HL-60/S4 (cell line): Measurements from ENCODE around the gene TP53I13.

ENCODE experiments used
- in situ Hi-C: fragments of 300-500 bp; cut with MboI; formaldehyde crosslinking; loops from 2 replicates; pipeline ENCODE4 v1.14.3; 2022; ENCODE audit warnings: low sequenced_read_pairs

The TP53I13 gene

GRCh38 chr17:29613856-29614255, 45.4 kb downstream of the TP53I13 start:
- in situ Hi-C loops, result no loop called here

- in situ Hi-C loops, result no loop called here
These were observed 46.0 kb downstream of the TP53I13 start for GRCh38 chr17:29614349-29615047.

- in situ Hi-C loops, result no loop called here
These were observed 46.5 kb downstream of the TP53I13 start for GRCh38 chr17:29615048-29615385.

GRCh38 chr17:29615492-29616299, 47.2 kb downstream of the TP53I13 start:
- in situ Hi-C loops, result no loop called here

- in situ Hi-C loops, result no loop called here
These were observed 48.0 kb downstream of the TP53I13 start for GRCh38 chr17:29616300-29617048.

- in situ Hi-C loops, result no loop called here
These were observed 48.6 kb downstream of the TP53I13 start for GRCh38 chr17:29617125-29617480.

- in situ Hi-C loops, result no loop called here
These were observed 49.2 kb downstream of the TP53I13 start for GRCh38 chr17:29617481-29618271.

GRCh38 chr17:29618272-29619065, 50.0 kb downstream of the TP53I13 start:
- in situ Hi-C loops, result no loop called here

GRCh38 chr17:29619251-29619650, 50.8 kb downstream of the TP53I13 start:
- in situ Hi-C loops, result no loop called here

GRCh38 chr17:29620271-29620670, 51.8 kb downstream of the TP53I13 start:
- in situ Hi-C loops, result no loop called here

GRCh38 chr17:29620779-29621500, 52.4 kb downstream of the TP53I13 start:
- in situ Hi-C loops, result no loop called here

GRCh38 chr17:29621751-29622194, 53.3 kb downstream of the TP53I13 start:
- in situ Hi-C loops, result no loop called here
